Activated CD8-positive, alpha-beta memory T cell treated with anti-CD3 and anti-CD28 coated beads, Interleukin-2, amount 10 ng/mL, durations not matched to agents 7 days and 5 days (primary cell): Measurements from ENCODE around the gene ABTB2. TPM values are rescaled to one million over a fixed set of nuclear protein-coding genes. Genes with fewer than 3 reads are reported as not detected.

ENCODE experiments used
- ATAC-seq: fragments of 150-1000 bp; cut with Tn5 transposase; one replicate; pipeline ENCODE4 v1.10.0; 2021; ENCODE audit warnings: moderate library complexity
- CTCF ChIA-PET: fragments of 350-600 bp; sonication (Branson Sonifier 250); formaldehyde crosslinking; loops from one replicate; lab custom pipeline; 2021; ENCODE audit warnings: antibody characterized with exemption; lab: Charles Lee
- DNase-seq: peaks from one replicate; pipeline ENCODE4 v3.0.0-alpha.2; 2020
- H3K27ac Mint-ChIP-seq: one replicate; pipeline ENCODE4 v1.8.0; 2021; ENCODE audit warnings: mild to moderate bottlenecking, mixed read lengths
- H3K27me3 Mint-ChIP-seq: one replicate; pipeline ENCODE4 v1.8.0; 2021; ENCODE audit warnings: mixed read lengths
- H3K36me3 Mint-ChIP-seq: one replicate; pipeline ENCODE4 v1.8.0; 2021; ENCODE audit warnings: mild to moderate bottlenecking, mixed read lengths
- H3K4me1 Mint-ChIP-seq: one replicate; pipeline ENCODE4 v1.8.0; 2021; ENCODE audit warnings: mixed read lengths
- H3K4me3 Mint-ChIP-seq: one replicate; pipeline ENCODE4 v1.8.0; 2021; ENCODE audit warnings: mild to moderate bottlenecking, moderate library complexity, mixed read lengths
- H3K9me3 Mint-ChIP-seq: one replicate; pipeline ENCODE4 v1.8.0; 2022; ENCODE audit warnings: low read depth, mixed read lengths
- total RNA-seq, 2 experiments: library from RNA; stranded (reverse); gene quantifications; one replicate each; pipeline ENCODE4 v1.2.3, GENCODE V29; 2021

The ABTB2 gene
- total RNA-seq, 2 experiments from 2014 or later, result 3.8 to 16.8 TPM

- H3K27me3 Mint-ChIP-seq, result no peaks in the 10 kb centered on the region
- DNase-seq (no peak), ATAC-seq (no peak)
- H3K27ac Mint-ChIP-seq, result no peak overlapping the region
- CTCF ChIA-PET, result interaction anchor here (1.2 kb wide), 1 partner anchor 30 kb away, joined by 3 read pairs; no protein-coding TSS in a partner anchor
- H3K4me1 Mint-ChIP-seq, result peaks cover 8% of the 10 kb centered on the region
- no peaks in the 10 kb centered on the region for H3K9me3 Mint-ChIP-seq
- H3K4me3 Mint-ChIP-seq, result no peak overlapping the region
- peaks cover 45% of the 10 kb centered on the region for H3K36me3 Mint-ChIP-seq
Measured at GRCh38 chr11:34128824-34129223, 229.0 kb downstream of the ABTB2 start.

GRCh38 chr11:34126959-34127848 lies 230.6 kb downstream of the ABTB2 start:
- H3K36me3 Mint-ChIP-seq, result peaks cover 47% of the 10 kb centered on the region
- CTCF ChIA-PET, result interaction anchor here (1.2 kb wide), 1 partner anchor 32 kb away, joined by 3 read pairs; no protein-coding TSS in a partner anchor
- H3K9me3 Mint-ChIP-seq, result no peaks in the 10 kb centered on the region

GRCh38 chr11:34124885-34125668 lies 232.7 kb downstream of the ABTB2 start:
- H3K27me3 Mint-ChIP-seq, result no peaks in the 10 kb centered on the region
- no peak overlapping the region for H3K27ac Mint-ChIP-seq
- no peak for DNase-seq
- ATAC-seq, result no peak
- H3K4me1 Mint-ChIP-seq, result no peaks in the 10 kb centered on the region
- CTCF ChIA-PET, result no interaction called here
- H3K4me3 Mint-ChIP-seq, result no peak overlapping the region
- no peaks in the 10 kb centered on the region for H3K9me3 Mint-ChIP-seq
- H3K36me3 Mint-ChIP-seq, result peaks cover 53% of the 10 kb centered on the region

More at GRCh38 chr11:34126959-34127848, 230.6 kb downstream of the ABTB2 start:
- H3K27me3 Mint-ChIP-seq, result no peaks in the 10 kb centered on the region
- H3K4me1 Mint-ChIP-seq, result no peaks in the 10 kb centered on the region
- no peak for DNase-seq
- ATAC-seq, result no peak
- no peak overlapping the region for H3K4me3 Mint-ChIP-seq
- no peak overlapping the region for H3K27ac Mint-ChIP-seq

GRCh38 chr11:34120651-34121050 lies 237.2 kb downstream of the ABTB2 start:
- Mint-ChIP-seq H3K27ac (peak overlapping the region; percentile 13), H3K36me3 (peaks cover 51% of the 10 kb centered on the region), H3K4me3 (no peak overlapping the region), H3K4me1 (no peaks in the 10 kb centered on the region), H3K27me3 (no peaks in the 10 kb centered on the region), H3K9me3 (no peaks in the 10 kb centered on the region)
- no peak for DNase-seq
- CTCF ChIA-PET, result no interaction called here
- no peak for ATAC-seq

- peaks cover 5% of the 10 kb centered on the region for H3K4me1 Mint-ChIP-seq
- ATAC-seq (no peak), DNase-seq (no peak)
- peaks cover 42% of the 10 kb centered on the region for H3K36me3 Mint-ChIP-seq
- H3K9me3 Mint-ChIP-seq, result no peaks in the 10 kb centered on the region
- peak overlapping the region; percentile 70 for H3K27ac Mint-ChIP-seq
- CTCF ChIA-PET, result interaction anchor here (1.1 to 1.8 kb wide), 5 partner anchors 16 to 243 kb away, joined by 3 to 5 read pairs (median 3); partner anchors contain the start of gene ABTB2
- no peaks in the 10 kb centered on the region for H3K27me3 Mint-ChIP-seq
- H3K4me3 Mint-ChIP-seq, result no peak overlapping the region
Measured at GRCh38 chr11:34114471-34114870, 243.3 kb downstream of the ABTB2 start.

- Mint-ChIP-seq H3K27me3 (no peaks in the 10 kb centered on the region), H3K36me3 (peaks cover 47% of the 10 kb centered on the region), H3K4me3 (no peak overlapping the region), H3K9me3 (no peaks in the 10 kb centered on the region), H3K4me1 (peaks cover 9% of the 10 kb centered on the region), H3K27ac (no peak overlapping the region)
- ATAC-seq, result no peak
- DNase-seq, result no peak
- CTCF ChIA-PET, result interaction anchor here (1.1 to 1.8 kb wide), 5 partner anchors 16 to 244 kb away, joined by 3 to 5 read pairs (median 3); partner anchors contain the start of gene ABTB2
Measured at GRCh38 chr11:34114014-34114413, 243.8 kb downstream of the ABTB2 start.

- no peaks in the 10 kb centered on the region for H3K27me3 Mint-ChIP-seq
- H3K4me1 Mint-ChIP-seq, result peaks cover 27% of the 10 kb centered on the region
- no peaks in the 10 kb centered on the region for H3K9me3 Mint-ChIP-seq
- ATAC-seq, result no peak
- no peak for DNase-seq
- H3K27ac Mint-ChIP-seq, result no peak overlapping the region
- H3K36me3 Mint-ChIP-seq, result peaks cover 50% of the 10 kb centered on the region
- CTCF ChIA-PET, result no interaction called here
- H3K4me3 Mint-ChIP-seq, result no peak overlapping the region
Measured at GRCh38 chr11:34111722-34112270, 246.0 kb downstream of the ABTB2 start.

- H3K27ac Mint-ChIP-seq, result peak overlapping the region; percentile 98
- DNase-seq (no peak), ATAC-seq (no peak)
- CTCF ChIA-PET, result interaction anchor here (0.6 to 2.8 kb wide), 9 partner anchors 10 to 248 kb away, joined by 3 to 14 read pairs (median 7); partner anchors contain the start of gene CAPRIN1
- peak overlapping the region; percentile 85 for H3K4me3 Mint-ChIP-seq
- peaks cover 55% of the 10 kb centered on the region for H3K4me1 Mint-ChIP-seq
- peaks cover 26% of the 10 kb centered on the region for H3K36me3 Mint-ChIP-seq
- H3K9me3 Mint-ChIP-seq, result no peaks in the 10 kb centered on the region
- H3K27me3 Mint-ChIP-seq, result no peaks in the 10 kb centered on the region
Measured at GRCh38 chr11:34105957-34106504, 251.8 kb downstream of the ABTB2 start.

GRCh38 chr11:34105079-34105956 lies 252.5 kb downstream of the ABTB2 start, which contains the start of gene NAT10:
Gene NAT10 (plus strand): TSS chr11:34105629. CDS start chr11:34108226, 2,597 bp downstream.
- ATAC-seq (peak; percentile 95), DNase-seq (peak; percentile 98)
- Mint-ChIP-seq H3K36me3 (peaks cover 30% of the 10 kb centered on the region), H3K9me3 (no peaks in the 10 kb centered on the region), H3K4me1 (peaks cover 55% of the 10 kb centered on the region), H3K27me3 (no peaks in the 10 kb centered on the region), H3K27ac (peak within 1 kb of the TSS; percentile 98), H3K4me3 (peak within 1 kb of the TSS; percentile 85)
- CTCF ChIA-PET, result interaction anchor here (0.7 to 2.4 kb wide), 6 partner anchors 14 to 247 kb away, joined by 3 to 14 read pairs (median 6); partner anchors contain the start of gene CAPRIN1

- ATAC-seq, result no peak
- no peaks in the 10 kb centered on the region for H3K27me3 Mint-ChIP-seq
- CTCF ChIA-PET, result interaction anchor here (0.7 to 2.4 kb wide), 4 partner anchors 13 to 70 kb away, joined by 3 to 14 read pairs (median 9); partner anchors contain the start of gene CAPRIN1
- H3K9me3 Mint-ChIP-seq, result no peaks in the 10 kb centered on the region
- peak overlapping the region; percentile 98 for H3K27ac Mint-ChIP-seq
- DNase-seq, result no peak
- peaks cover 52% of the 10 kb centered on the region for H3K4me1 Mint-ChIP-seq
- H3K4me3 Mint-ChIP-seq, result peak overlapping the region; percentile 85
- peaks cover 30% of the 10 kb centered on the region for H3K36me3 Mint-ChIP-seq
Measured at GRCh38 chr11:34104680-34105078, 253.1 kb downstream of the ABTB2 start.
